Measurements from ENCODE around the gene OSBPL9.

OSBPL9 gene

DNA sequence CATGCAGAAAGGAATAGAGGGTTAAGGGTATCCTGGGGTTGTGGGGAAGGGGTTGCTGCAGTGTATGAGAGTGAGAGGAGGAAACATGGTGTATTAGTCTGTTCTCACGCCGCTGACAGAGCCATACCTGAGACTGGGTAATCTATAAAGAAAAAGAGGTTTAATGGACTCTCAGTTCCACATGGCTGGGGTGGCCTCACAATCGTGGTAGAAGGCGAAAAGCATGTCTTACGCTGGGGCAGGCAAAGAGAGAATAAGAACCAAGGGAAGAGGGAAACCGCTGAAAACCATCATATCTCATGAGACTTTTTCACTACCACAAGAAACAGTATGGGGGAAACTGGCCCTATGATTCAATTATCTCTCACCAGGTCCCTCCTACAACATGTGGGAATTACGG lies 17.7 kb downstream of the OSBPL9 start:
- no peak for TF ChIP-seq POLR2AphosphoS5 (IDR thresholded peaks at IDR 0.05; ENCODE audit: borderline replicate concordance, low read depth, low read length)
- TF ChIP-seq FOXP2 (optimal IDR thresholded peaks at IDR 0.05; ENCODE audit: control extremely low read depth, extremely low read length, insufficient read depth): no peak
- no peak for TF ChIP-seq EZH2 (IDR thresholded peaks at IDR 0.05)
- Histone ChIP-seq H3K27ac (no peak overlapping the region), H3K9me3 (ENCODE audit: low read depth, low read length) (no peaks in the 10 kb centered on the region), H3K9ac (ENCODE audit: insufficient read length) (no peak overlapping the region), H3K4me3 (no peak overlapping the region), H3K36me3 (ENCODE audit: insufficient read depth, low read length) (no peaks in the 10 kb centered on the region)
- no peak for DNase-seq (ENCODE audit: low read depth, low spot score)

DNA sequence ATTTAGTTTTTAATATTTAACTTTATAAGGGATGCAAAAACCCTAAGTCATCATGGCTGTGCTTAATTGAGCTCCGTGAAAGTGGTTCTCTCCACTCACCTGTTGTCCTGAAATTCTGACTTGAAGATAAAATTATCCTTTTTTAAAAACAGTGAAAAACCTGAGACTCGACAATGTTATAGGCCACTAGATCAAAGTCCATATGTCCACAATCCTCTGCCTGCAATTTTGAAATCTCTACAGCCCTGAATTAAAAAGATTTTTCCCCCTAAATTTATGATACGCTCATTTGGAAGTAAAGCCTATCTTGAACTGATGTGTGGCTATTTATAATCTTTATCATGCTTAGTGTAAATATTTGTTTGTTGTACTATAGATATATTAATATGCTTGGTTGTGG lies 18.7 kb downstream of the OSBPL9 start:
- H3K4me3 ChIP-seq: no peak overlapping the region
- no peaks in the 10 kb centered on the region for H3K9me3 ChIP-seq (ENCODE audit: low read depth, low read length)
- no peaks in the 10 kb centered on the region for H3K36me3 ChIP-seq (ENCODE audit: insufficient read depth, low read length)
- TF ChIP-seq FOXP2 (optimal IDR thresholded peaks at IDR 0.05; ENCODE audit: control extremely low read depth, extremely low read length, insufficient read depth) (no peak), POLR2AphosphoS5 (IDR thresholded peaks at IDR 0.05; ENCODE audit: borderline replicate concordance, low read depth, low read length) (no peak), EZH2 (IDR thresholded peaks at IDR 0.05) (no peak)
- no peak for DNase-seq (ENCODE audit: low read depth, low spot score)
- H3K27ac ChIP-seq: no peak overlapping the region
- no peak overlapping the region for H3K9ac ChIP-seq (ENCODE audit: insufficient read length)

DNA sequence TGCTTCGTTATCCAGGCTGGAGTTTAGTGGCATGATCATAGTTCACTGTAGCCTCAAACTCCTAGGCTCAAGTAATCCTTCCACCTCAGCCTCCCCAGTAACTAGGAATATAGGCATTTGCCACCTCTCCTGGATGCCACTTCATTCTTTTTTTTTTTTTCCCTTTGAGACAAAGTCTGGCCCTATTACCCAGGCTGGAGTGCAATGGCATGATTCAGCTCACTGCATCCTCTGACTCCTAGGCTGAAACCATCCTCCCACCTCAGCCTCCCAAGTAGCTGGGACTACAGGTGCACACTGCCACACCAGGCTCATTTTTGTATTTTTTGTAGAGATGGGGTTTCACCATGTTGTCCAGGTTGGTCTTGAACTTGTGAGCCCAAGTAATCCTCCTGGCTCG lies 19.3 kb downstream of the OSBPL9 start:
- H3K36me3 ChIP-seq (ENCODE audit: insufficient read depth, low read length): no peaks in the 10 kb centered on the region
- no peak for TF ChIP-seq POLR2AphosphoS5 (IDR thresholded peaks at IDR 0.05; ENCODE audit: borderline replicate concordance, low read depth, low read length)
- no peak for TF ChIP-seq EZH2 (IDR thresholded peaks at IDR 0.05)
- no peak for TF ChIP-seq FOXP2 (optimal IDR thresholded peaks at IDR 0.05; ENCODE audit: control extremely low read depth, extremely low read length, insufficient read depth)
- no peak for DNase-seq (ENCODE audit: low read depth, low spot score)
- no peak overlapping the region for H3K4me3 ChIP-seq
- H3K9ac ChIP-seq (ENCODE audit: insufficient read length): no peak overlapping the region
- H3K27ac ChIP-seq: no peak overlapping the region
- H3K9me3 ChIP-seq (ENCODE audit: low read depth, low read length): no peaks in the 10 kb centered on the region

DNA sequence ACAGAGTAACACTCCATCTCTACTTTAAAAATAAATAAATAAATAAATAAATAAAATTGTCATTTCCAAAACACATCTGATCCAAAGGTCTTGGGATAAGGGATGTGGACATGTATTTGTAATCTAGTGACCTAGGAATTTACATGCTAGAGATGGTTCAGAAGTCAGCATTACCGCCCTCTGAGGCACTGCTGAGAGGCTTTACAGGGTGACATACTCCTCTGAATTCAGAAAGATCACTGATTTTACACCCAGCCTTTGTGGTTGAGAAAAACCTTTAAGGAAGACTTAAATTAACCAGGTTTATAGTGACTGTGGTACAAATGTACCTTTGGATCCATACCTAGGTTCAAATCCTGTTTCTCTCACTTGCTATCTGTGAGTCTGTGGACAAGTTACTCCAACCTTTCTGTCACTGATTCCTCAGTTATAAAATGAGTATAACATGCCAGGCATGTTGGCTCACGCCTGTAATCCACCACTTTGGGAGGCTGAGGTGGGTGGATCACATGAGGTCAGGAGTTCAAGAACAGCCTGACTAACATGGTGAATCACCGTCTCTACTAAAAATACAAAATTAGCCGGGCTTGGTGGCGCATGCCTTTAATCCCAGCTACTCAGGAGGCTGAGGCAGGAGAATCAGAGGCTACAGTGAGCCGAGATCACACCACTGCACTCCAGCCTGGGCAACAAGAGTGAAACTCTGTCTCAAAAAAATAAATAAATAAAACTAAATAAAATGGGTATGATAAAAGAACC lies 20.1 kb downstream of the OSBPL9 start:
- no peaks in the 10 kb centered on the region for H3K9me3 ChIP-seq (ENCODE audit: low read depth, low read length)
- no peak overlapping the region for H3K4me3 ChIP-seq
- no peak overlapping the region for H3K9ac ChIP-seq (ENCODE audit: insufficient read length)
- no peak for DNase-seq (ENCODE audit: low read depth, low spot score)
- no peaks in the 10 kb centered on the region for H3K36me3 ChIP-seq (ENCODE audit: insufficient read depth, low read length)
- TF ChIP-seq EZH2 (IDR thresholded peaks at IDR 0.05) (no peak), POLR2AphosphoS5 (IDR thresholded peaks at IDR 0.05; ENCODE audit: borderline replicate concordance, low read depth, low read length) (no peak), FOXP2 (optimal IDR thresholded peaks at IDR 0.05; ENCODE audit: control extremely low read depth, extremely low read length, insufficient read depth) (no peak)
- H3K27ac ChIP-seq: no peak overlapping the region

DNA sequence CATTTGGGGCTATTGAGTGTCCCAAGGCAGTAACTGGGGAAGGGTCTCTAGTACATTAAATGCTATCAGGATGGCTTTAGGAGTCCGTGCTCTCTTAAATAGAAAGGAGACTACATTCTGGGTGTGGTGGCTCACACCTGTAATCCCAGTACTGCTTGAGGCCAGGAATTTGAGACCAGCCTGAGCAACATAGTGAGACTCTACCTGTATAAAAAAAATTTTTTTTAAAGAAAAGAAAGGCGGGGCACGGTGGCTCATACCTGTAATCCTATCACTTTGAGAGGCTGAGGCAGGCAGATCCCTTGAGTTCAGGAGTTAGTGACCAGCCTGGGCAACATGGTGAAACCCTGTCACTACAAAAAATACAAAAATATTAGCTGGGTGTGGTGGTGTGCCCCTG lies 21.5 kb downstream of the OSBPL9 start:
- Histone ChIP-seq H3K4me3 (no peak overlapping the region), H3K9me3 (ENCODE audit: low read depth, low read length) (no peaks in the 10 kb centered on the region), H3K36me3 (ENCODE audit: insufficient read depth, low read length) (no peaks in the 10 kb centered on the region), H3K9ac (ENCODE audit: insufficient read length) (no peak overlapping the region), H3K27ac (no peak overlapping the region)
- TF ChIP-seq EZH2 (IDR thresholded peaks at IDR 0.05) (no peak), FOXP2 (optimal IDR thresholded peaks at IDR 0.05; ENCODE audit: control extremely low read depth, extremely low read length, insufficient read depth) (no peak), POLR2AphosphoS5 (IDR thresholded peaks at IDR 0.05; ENCODE audit: borderline replicate concordance, low read depth, low read length) (no peak)
- DNase-seq (ENCODE audit: low read depth, low spot score): no peak

DNA sequence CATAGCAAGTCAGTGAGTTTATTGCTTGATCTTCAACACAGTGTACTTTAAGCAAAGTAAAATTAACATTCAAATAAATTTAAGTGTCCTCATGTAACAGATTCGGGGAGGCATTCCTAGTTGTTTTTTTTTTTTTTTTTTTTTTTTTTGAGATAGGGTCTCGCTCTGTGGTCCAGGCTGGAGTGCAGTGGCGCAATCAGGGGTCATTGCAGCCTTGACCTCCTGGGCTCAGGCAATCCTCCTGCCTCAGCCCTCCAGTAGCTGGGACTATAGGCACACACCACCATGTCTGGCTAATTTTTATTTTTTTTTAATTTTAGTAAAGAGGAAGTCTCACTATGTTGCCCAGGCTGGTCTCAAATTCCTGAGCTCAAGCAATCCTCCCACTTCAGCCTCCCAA lies 22.8 kb downstream of the OSBPL9 start:
- DNase-seq (ENCODE audit: low read depth, low spot score): no peak
- H3K4me3 ChIP-seq: no peak overlapping the region
- no peaks in the 10 kb centered on the region for H3K36me3 ChIP-seq (ENCODE audit: insufficient read depth, low read length)
- no peak for TF ChIP-seq POLR2AphosphoS5 (IDR thresholded peaks at IDR 0.05; ENCODE audit: borderline replicate concordance, low read depth, low read length)
- TF ChIP-seq FOXP2 (optimal IDR thresholded peaks at IDR 0.05; ENCODE audit: control extremely low read depth, extremely low read length, insufficient read depth): no peak
- TF ChIP-seq EZH2 (IDR thresholded peaks at IDR 0.05): no peak
- H3K9me3 ChIP-seq (ENCODE audit: low read depth, low read length): no peaks in the 10 kb centered on the region
- no peak overlapping the region for H3K9ac ChIP-seq (ENCODE audit: insufficient read length)
- H3K27ac ChIP-seq: no peak overlapping the region

DNA sequence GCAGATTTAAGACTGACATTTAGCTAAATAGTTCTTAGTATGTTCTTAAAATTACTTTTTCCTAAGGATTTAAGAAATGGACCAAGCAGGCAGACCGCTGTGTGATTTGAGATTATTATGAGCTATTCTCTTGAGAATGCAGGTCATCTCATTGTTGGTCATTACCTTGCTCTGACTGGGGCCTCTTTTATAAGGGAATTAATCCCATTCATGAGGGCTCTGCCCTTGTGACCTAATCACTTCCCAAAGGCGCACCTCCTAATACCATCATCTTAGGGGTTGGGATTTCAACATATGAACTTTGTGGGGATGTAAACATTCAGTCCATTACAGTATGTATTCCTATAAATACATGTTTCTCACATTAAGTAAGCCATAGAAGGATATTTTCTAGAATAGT lies 24.2 kb downstream of the OSBPL9 start:
- no peaks in the 10 kb centered on the region for H3K9me3 ChIP-seq (ENCODE audit: low read depth, low read length)
- no peaks in the 10 kb centered on the region for H3K36me3 ChIP-seq (ENCODE audit: insufficient read depth, low read length)
- DNase-seq (ENCODE audit: low read depth, low spot score): no peak
- TF ChIP-seq EZH2 (IDR thresholded peaks at IDR 0.05) (no peak), POLR2AphosphoS5 (IDR thresholded peaks at IDR 0.05; ENCODE audit: borderline replicate concordance, low read depth, low read length) (no peak)
- no peak overlapping the region for H3K9ac ChIP-seq (ENCODE audit: insufficient read length)
- no peak overlapping the region for H3K4me3 ChIP-seq
- H3K27ac ChIP-seq: no peak overlapping the region

DNA sequence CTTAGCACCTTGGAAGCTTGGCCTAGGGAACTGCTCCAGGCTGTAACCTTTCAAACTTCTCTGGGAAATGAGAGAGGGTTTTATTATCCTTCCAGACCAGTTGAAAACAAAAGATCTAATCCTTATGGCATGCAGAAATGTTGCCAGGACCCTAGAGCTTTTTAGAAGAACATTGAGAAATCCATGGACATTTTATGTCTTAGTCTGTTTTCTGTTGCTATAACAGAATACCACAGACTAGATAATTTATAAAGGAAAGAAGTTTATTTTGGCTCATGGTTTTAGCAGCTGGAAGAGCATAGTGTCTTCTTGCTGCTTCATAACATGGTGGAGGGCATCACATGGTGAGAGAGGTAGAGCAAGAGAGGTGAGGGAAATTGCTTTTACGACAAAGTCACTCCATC lies 25.8 kb downstream of the OSBPL9 start:
- DNase-seq (ENCODE audit: low read depth, low spot score): no peak
- H3K9ac ChIP-seq (ENCODE audit: insufficient read length): no peak overlapping the region

DNA sequence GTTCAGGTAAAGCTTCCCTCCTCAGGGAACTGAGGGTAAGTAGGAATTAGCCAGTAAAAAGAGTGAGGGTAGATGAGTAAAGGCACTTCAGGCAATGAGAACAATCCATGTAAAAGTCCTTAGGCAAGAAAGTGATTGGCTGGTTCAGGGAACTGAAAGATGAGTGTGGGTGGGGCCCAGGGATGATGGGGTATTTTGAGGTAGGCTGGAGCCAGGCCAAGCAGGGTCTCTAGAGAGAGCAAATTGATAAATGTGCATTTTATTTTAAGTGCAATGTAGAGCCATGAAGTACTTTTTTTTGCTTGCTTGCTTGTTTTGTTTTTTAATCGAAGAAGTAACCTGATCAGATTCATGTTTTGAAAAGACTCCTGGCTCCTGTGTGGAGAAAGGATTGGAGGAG lies 26.5 kb downstream of the OSBPL9 start:
- H3K4me3 ChIP-seq: no peak overlapping the region
- TF ChIP-seq POLR2AphosphoS5 (IDR thresholded peaks at IDR 0.05; ENCODE audit: borderline replicate concordance, low read depth, low read length) (no peak), EZH2 (IDR thresholded peaks at IDR 0.05) (no peak), FOXP2 (optimal IDR thresholded peaks at IDR 0.05; ENCODE audit: control extremely low read depth, extremely low read length, insufficient read depth) (no peak)
- H3K36me3 ChIP-seq (ENCODE audit: insufficient read depth, low read length): no peaks in the 10 kb centered on the region
- no peak overlapping the region for H3K27ac ChIP-seq
- H3K9ac ChIP-seq (ENCODE audit: insufficient read length): no peak overlapping the region
- DNase-seq (ENCODE audit: low read depth, low spot score): no peak
- no peaks in the 10 kb centered on the region for H3K9me3 ChIP-seq (ENCODE audit: low read depth, low read length)

More for the DNA sequence above, 25.8 kb downstream of the OSBPL9 start:
- H3K9me3 ChIP-seq (ENCODE audit: low read depth, low read length): no peaks in the 10 kb centered on the region
- no peaks in the 10 kb centered on the region for H3K36me3 ChIP-seq (ENCODE audit: insufficient read depth, low read length)
- TF ChIP-seq EZH2 (IDR thresholded peaks at IDR 0.05) (no peak), FOXP2 (optimal IDR thresholded peaks at IDR 0.05; ENCODE audit: control extremely low read depth, extremely low read length, insufficient read depth) (no peak), POLR2AphosphoS5 (IDR thresholded peaks at IDR 0.05; ENCODE audit: borderline replicate concordance, low read depth, low read length) (no peak)
- no peak overlapping the region for H3K27ac ChIP-seq
- H3K4me3 ChIP-seq: no peak overlapping the region
